SK-N-SH (cell line): ENCODE results near the gene GRK3. TPM values are rescaled to one million over a fixed set of nuclear protein-coding genes. Genes with fewer than 3 reads are reported as not detected.

ENCODE experiments used
- CTCF ChIA-PET: fragments of 300-600, 350-600 bp; formaldehyde crosslinking; extraction: SDS; loops from one replicate; lab custom pipeline; 2021; lab: Yijun Ruan, JAX
- POLR2A ChIA-PET: fragments of 350-600 bp; sonication (Branson Sonifier 250); formaldehyde crosslinking; extraction: SDS; loops from one replicate; lab custom pipeline; 2020; ENCODE audit warnings: antibody characterized with exemption, inconsistent platforms; lab: Yijun Ruan, JAX
- DNase-seq: peaks from one replicate; pipeline ENCODE4 v3.0.0; 2012
- H2AFZ ChIP-seq: fragments of 200-600 bp; sonication (generic); 2 replicates; pipeline ENCODE4 v1.8.1; 2016; ENCODE audit warnings: antibody characterized with exemption, mild to moderate bottlenecking, low read depth
- H3F3A ChIP-seq: fragments of 200-600 bp; sonication (generic); replicated peaks from 2 replicates; pipeline ENCODE3; 2016; ENCODE audit warnings: antibody characterized with exemption, mild to moderate bottlenecking; ENCODE audit not compliant: insufficient read depth
- H3K27ac ChIP-seq, 2 experiments: fragments of 200-500 bp in 1 of 2; fragments of 200-600 bp in 1 of 2; sonication (Bioruptor generic) in 1 of 2; sonication (generic), shearing (Covaris generic) in 1 of 2; 2 replicates each; pipeline versions ENCODE4 v1.5.1 to v1.6.1; 2014 to 2016; ENCODE audit warnings: low read depth in 2 of 2, inconsistent platforms in 1 of 2, low read length in 1 of 2, mild to moderate bottlenecking in 1 of 2, mixed read lengths in 1 of 2
- H3K27me3 ChIP-seq: fragments of 200-600 bp; sonication (generic), shearing (Covaris generic); 2 replicates; pipeline ENCODE4 v1.6.1; 2016; ENCODE audit warnings: mixed run types; ENCODE audit not compliant: insufficient read depth
- H3K36me3 ChIP-seq, 2 experiments: fragments of 200-500 bp in 1 of 2; fragments of 200-600 bp in 1 of 2; sonication (Bioruptor generic) in 1 of 2; sonication (generic) in 1 of 2; replicated peaks in 1 of 2; 2 replicates each; pipeline versions ENCODE3 to v1.5.1; 2014 to 2016; ENCODE audit warnings: low read length in 1 of 2, mild to moderate bottlenecking in 1 of 2; ENCODE audit not compliant: insufficient read depth in 2 of 2, control insufficient read depth in 1 of 2
- H3K4me1 ChIP-seq, 2 experiments: fragments of 200-500 bp in 1 of 2; fragments of 200-600 bp in 1 of 2; sonication (Bioruptor generic) in 1 of 2; sonication (generic), shearing (Covaris generic) in 1 of 2; 2 replicates each; pipeline versions ENCODE4 v1.5.1 to v1.6.1; 2014 to 2016; ENCODE audit warnings: low read depth in 1 of 2, low read length in 1 of 2, mixed run types in 1 of 2; ENCODE audit not compliant: insufficient read depth in 2 of 2, control insufficient read depth in 1 of 2
- H3K4me2 ChIP-seq: fragments of 200-600 bp; sonication (generic), shearing (Covaris generic); 2 replicates; pipeline ENCODE4 v1.6.1; 2017; ENCODE audit warnings: mixed run types
- H3K4me3 ChIP-seq, 2 experiments: fragments of 200-500 bp in 1 of 2; fragments of 200-600 bp in 1 of 2; sonication (Bioruptor generic) in 1 of 2; sonication (generic), shearing (Covaris generic) in 1 of 2; 2 replicates each; pipeline versions ENCODE4 v1.5.1 to v1.8.1; 2014 to 2016; ENCODE audit warnings: low read depth in 2 of 2, inconsistent platforms in 1 of 2, low read length in 1 of 2, mild to moderate bottlenecking in 1 of 2, mixed read lengths in 1 of 2, moderate library complexity in 1 of 2
- H3K79me2 ChIP-seq: fragments of 200-600 bp; sonication (generic); 2 replicates; pipeline ENCODE4 v1.8.1; 2017; ENCODE audit warnings: mild to moderate bottlenecking; ENCODE audit not compliant: insufficient read depth
- H3K9ac ChIP-seq: fragments of 200-600 bp; sonication (generic); 2 replicates; pipeline ENCODE4 v1.6.1; 2017; ENCODE audit warnings: mixed run types
- H3K9me2 ChIP-seq: fragments of 200-600 bp; sonication (generic); 2 replicates; pipeline ENCODE4 v1.6.1; 2017; ENCODE audit warnings: mixed run types
- H3K9me3 ChIP-seq: fragments of 200-600 bp; sonication (generic); 2 replicates; pipeline ENCODE4 v1.6.1; 2017; ENCODE audit warnings: mixed run types, mild to moderate bottlenecking, moderate library complexity
- H4K20me1 ChIP-seq: fragments of 200-600 bp; sonication (generic); 2 replicates; pipeline ENCODE4 v1.6.1; 2017; ENCODE audit warnings: mild to moderate bottlenecking, mixed run types; ENCODE audit not compliant: insufficient read depth
- CHD2 ChIP-seq: fragments of 150-350 bp; IDR thresholded peaks from 2 replicates; pipeline ENCODE4 v1.6.1; 2018; ENCODE audit warnings: low read length; ENCODE audit not compliant: partially characterized antibody
- EP300 ChIP-seq, 2 experiments: IDR thresholded peaks; 2 replicates each; pipeline versions ENCODE4 v1.4.0 to v1.6.1; 2012; ENCODE audit warnings: borderline replicate concordance in 1 of 2, low read depth in 1 of 2, low read length in 1 of 2
- EZH2phosphoT487 ChIP-seq: fragments of 200-600 bp; sonication (generic); IDR thresholded peaks from 2 replicates; pipeline ENCODE4 v1.6.1; 2017; ENCODE audit warnings: low read depth, mixed run types, mild to moderate bottlenecking, antibody characterized with exemption, moderate library complexity, borderline replicate concordance
- FOSL2 ChIP-seq: IDR thresholded peaks from 2 replicates; pipeline ENCODE4 v1.4.0; 2012; ENCODE audit warnings: low read depth, mild to moderate bottlenecking, moderate library complexity, borderline replicate concordance
- FOXJ3 ChIP-seq: sonication (generic); formaldehyde crosslinking; IDR thresholded peaks from 2 replicates; pipeline ENCODE4 v1.5.1; 2020; ENCODE audit warnings: mild to moderate bottlenecking, missing genetic modification reagents
- FOXM1 ChIP-seq: IDR thresholded peaks from 2 replicates; pipeline ENCODE4 v1.4.0; 2012; ENCODE audit warnings: low read depth, mild to moderate bottlenecking
- GATA2 ChIP-seq: sonication (generic); formaldehyde crosslinking; IDR thresholded peaks from 2 replicates; pipeline ENCODE4 v1.5.0; 2020; ENCODE audit warnings: mild to moderate bottlenecking, missing genetic modification reagents
- IRF3 ChIP-seq: fragments of 150-350 bp; IDR thresholded peaks from 2 replicates; pipeline ENCODE4 v1.6.1; 2016; ENCODE audit warnings: mild to moderate bottlenecking, low read depth, low read length
- MEF2A ChIP-seq: IDR thresholded peaks from 2 replicates; pipeline ENCODE4 v1.4.0; 2012; ENCODE audit warnings: low read depth, borderline replicate concordance
- MXI1 ChIP-seq: IDR thresholded peaks from 2 replicates; pipeline ENCODE4 v1.6.1; 2012; ENCODE audit warnings: mild to moderate bottlenecking, low read depth, low read length, improper control_type of control experiment
- POLR2AphosphoS5 ChIP-seq: IDR thresholded peaks from 2 replicates; pipeline ENCODE4 v1.6.1; 2012; ENCODE audit warnings: low read depth, low read length
- REST ChIP-seq: IDR thresholded peaks from 2 replicates; pipeline ENCODE4 v1.6.1; 2012; ENCODE audit warnings: mild to moderate bottlenecking, low read depth, low read length, moderate library complexity
- RFX5 ChIP-seq: IDR thresholded peaks from 2 replicates; pipeline ENCODE4 v1.6.1; 2012; ENCODE audit warnings: mild to moderate bottlenecking, improper control_type of control experiment, low read length
- RXRA ChIP-seq: IDR thresholded peaks from 2 replicates; pipeline ENCODE4 v1.4.0; 2012; ENCODE audit warnings: low read depth, mild to moderate bottlenecking, borderline replicate concordance
- SIN3A ChIP-seq: IDR thresholded peaks from 2 replicates; pipeline ENCODE4 v1.6.1; 2012; ENCODE audit warnings: low read depth, mild to moderate bottlenecking, low read length, moderate library complexity, borderline replicate concordance
- TCF12 ChIP-seq: IDR thresholded peaks from 2 replicates; pipeline ENCODE4 v1.4.0; 2012
- USF1 ChIP-seq: IDR thresholded peaks from 2 replicates; pipeline ENCODE4 v1.4.0; 2012; ENCODE audit warnings: low read depth, borderline replicate concordance
- YY1 ChIP-seq: IDR thresholded peaks from 2 replicates; pipeline ENCODE4 v1.4.0; 2012; ENCODE audit warnings: low read depth, mild to moderate bottlenecking
- ZBTB33 ChIP-seq: IDR thresholded peaks from 2 replicates; pipeline ENCODE4 v1.4.0; 2012; ENCODE audit warnings: low read depth, borderline replicate concordance
- WGBS: methylation state at CpG from one replicate; pipeline ENCODE4 v1.1.6; 2017; ENCODE audit warnings: low lambda C conversion rate; 5-methylcytosine and 5-hydroxymethylcytosine counted together
- polyA plus RNA-seq, 3 experiments: library from polyadenylated mRNA; depleted of rRNA; stranded (reverse); fragments of >200 nt; gene quantifications; 2 replicates each; pipeline ENCODE4 v1.2.3, GENCODE V29; 2012

GRK3 gene
- polyA plus RNA-seq, 1 of the 3 experiments (the other 2 are of a cell fraction), result 1.3 TPM

GRCh38 chr22:25656724-25657123 lies 92.2 kb downstream of the GRK3 start:
- H3K9me3 ChIP-seq, result no peaks in the 10 kb centered on the region
- no peaks in the 10 kb centered on the region for H4K20me1 ChIP-seq
- TF ChIP-seq RFX5, result no peak
- TF ChIP-seq MXI1, result no peak
- no peak for TF ChIP-seq YY1
- no peak for TF ChIP-seq POLR2AphosphoS5
- no peak for TF ChIP-seq SIN3A
- TF ChIP-seq FOSL2, result no peak
- TF ChIP-seq GATA2 (CRISPR knock-in tag), result no peak
- TF ChIP-seq RXRA, result no peak
- no peak for TF ChIP-seq REST
- TF ChIP-seq TCF12, result no peak
- H3K4me3 ChIP-seq, result no peak overlapping the region
- no peak overlapping the region for H2AFZ ChIP-seq
- no peaks in the 10 kb centered on the region for H3F3A ChIP-seq
- H3K4me2 ChIP-seq, result no peak overlapping the region
- H3K4me1 ChIP-seq, result peaks cover 0 to 6% of the 10 kb centered on the region in 2 experiments; a peak in 2 of 4 replicates
- no peaks in the 10 kb centered on the region; the same call in 1 of the 2 replicates for H3K79me2 ChIP-seq
- ChIA-PET CTCF (interaction anchor here (2.1 kb wide), 1 partner anchor 12 kb away, joined by 5 read pairs; no protein-coding TSS in a partner anchor), POLR2A (no interaction called here)
- no peaks in the 10 kb centered on the region for H3K27me3 ChIP-seq
- H3K36me3 ChIP-seq, result peaks cover 0 to 6% of the 10 kb centered on the region in 2 experiments
- no peaks in the 10 kb centered on the region for H3K9me2 ChIP-seq
- no peak for DNase-seq
- H3K27ac ChIP-seq, result no peak overlapping the region
- no peak overlapping the region for H3K9ac ChIP-seq

- no peaks in the 10 kb centered on the region for H4K20me1 ChIP-seq
- ChIA-PET CTCF (interaction anchor here (0.9 to 1.1 kb wide), 2 partner anchors 15 to 181 kb away, joined by 3 read pairs; no protein-coding TSS in a partner anchor), POLR2A (no interaction called here)
- H3K9ac ChIP-seq, result no peak overlapping the region
- no peaks in the 10 kb centered on the region for H3K9me2 ChIP-seq
- DNase-seq, result no peak
- H3K27ac ChIP-seq, result no peak overlapping the region
- H2AFZ ChIP-seq, result no peak overlapping the region
- no peaks in the 10 kb centered on the region for H3K9me3 ChIP-seq
- 61% methylated on average over 4 of the region's 4 CpGs for WGBS
- H3F3A ChIP-seq, result no peaks in the 10 kb centered on the region
- no peak for TF ChIP-seq EP300 (IDR thresholded peaks at IDR 0.05; ENCODE audit: borderline replicate concordance in 1 of 2, low read depth in 1 of 2, low read length in 1 of 2)
- TF ChIP-seq FOXM1, result no peak
- TF ChIP-seq EZH2phosphoT487, result no peak
- no peak for TF ChIP-seq FOSL2
- no peak for TF ChIP-seq CHD2
- no peak for TF ChIP-seq TCF12
- TF ChIP-seq GATA2 (CRISPR knock-in tag), result no peak
- no peak for TF ChIP-seq RFX5
- no peak for TF ChIP-seq MEF2A
- TF ChIP-seq FOXJ3 (CRISPR knock-in tag), result no peak
- TF ChIP-seq MXI1, result no peak
- no peak for TF ChIP-seq IRF3
- no peak for TF ChIP-seq USF1
- TF ChIP-seq ZBTB33, result no peak
- H3K4me3 ChIP-seq, result no peak overlapping the region
- no peaks in the 10 kb centered on the region for H3K27me3 ChIP-seq
- peaks cover 0 to 2% of the 10 kb centered on the region in 2 experiments for H3K36me3 ChIP-seq
- H3K79me2 ChIP-seq, result no peaks in the 10 kb centered on the region; the same call in 1 of the 2 replicates
- peaks cover 0 to 12% of the 10 kb centered on the region in 2 experiments; a peak in 2 of 4 replicates for H3K4me1 ChIP-seq
- no peak overlapping the region for H3K4me2 ChIP-seq
These were observed 94.2 kb downstream of the GRK3 start for GRCh38 chr22:25658633-25659032.
